ENCODE data around the gene OTULIN.
A peak's percentile ranks its signal among the peaks of the same experiment; 100 is the strongest.

The OTULIN gene

GRCh38 chr5:14664270-14665100, at the start of gene OTULIN (continued):
- TF ChIP-seq ZBTB44 (tag by site-specific recombination; IDR thresholded peaks at IDR 0.05) (peak; percentile 19; the same call in 1 of the 2 replicates), ELK4 (IDR thresholded peaks at IDR 0.05; ENCODE audit: borderline replicate concordance, low read depth, low read length) (no peak), ZNF24 (tag by site-specific recombination; IDR thresholded peaks at IDR 0.05) (peak; percentile 77; the same call in 1 of the 2 replicates), YY2 (tag by site-specific recombination; IDR thresholded peaks at IDR 0.05) (no peak), ZBTB49 (tag by site-specific recombination; IDR thresholded peaks at IDR 0.05; ENCODE audit: low read depth) (no peak), GLIS1 (tag by site-specific recombination; IDR thresholded peaks at IDR 0.05) (peak; percentile 64), ZNF311 (tag by site-specific recombination; IDR thresholded peaks at IDR 0.05; ENCODE audit: borderline replicate concordance) (no peak), ZNF776 (tag by site-specific recombination; IDR thresholded peaks at IDR 0.05; ENCODE audit: borderline replicate concordance) (no peak), REST (tag by site-specific recombination; IDR thresholded peaks at IDR 0.05) (no peak; the same call in 1 of the 2 replicates), PRDM1 (tag by site-specific recombination; IDR thresholded peaks at IDR 0.05) (0 out of 2 replicates have a peak, but pooled peaks have one; percentile 14), ZNF692 (tag by site-specific recombination; IDR thresholded peaks at IDR 0.05) (peak; percentile 96), BCL11A (tag by site-specific recombination; IDR thresholded peaks at IDR 0.05; ENCODE audit: low read depth) (peak; percentile 77), GLIS2 (tag by site-specific recombination; IDR thresholded peaks at IDR 0.05) (peak; percentile 67; the same call in 1 of the 2 replicates), HOXA7 (CRISPR knock-in tag; IDR thresholded peaks at IDR 0.05; ENCODE audit: borderline replicate concordance) (no peak), ZNF335 (tag by site-specific recombination; conservative IDR thresholded peaks at IDR 0.05) (peak; percentile 90), ZNF341 (tag by site-specific recombination; IDR thresholded peaks at IDR 0.05; ENCODE audit: low read depth) (peak; percentile 92), BCL11B (tag by site-specific recombination; IDR thresholded peaks at IDR 0.05; ENCODE audit: low read depth) (peak; percentile 84; the same call in 1 of the 2 replicates), PRDM4 (tag by site-specific recombination; IDR thresholded peaks at IDR 0.05) (no peak), SP2 (tag by site-specific recombination; IDR thresholded peaks at IDR 0.05) (peak; percentile 77), ZNF398 (tag by site-specific recombination; IDR thresholded peaks at IDR 0.05) (peak; percentile 83), ZBTB20 (tag by site-specific recombination; IDR thresholded peaks at IDR 0.05) (peak; percentile 94)
